Kidney glomerular epithelial cell (primary cell): ENCODE data around the gene PGAM1.
"Not testable (repeated sequence)": the region's sequence is repeated elsewhere in the genome, so short reads cannot be mapped to it uniquely, and the experiment has no call there.

Source experiments
- DNase-seq: peaks from one replicate; lab custom pipeline; 2025; lab: John Stamatoyannopoulos, UW

Gene PGAM1

DNA sequence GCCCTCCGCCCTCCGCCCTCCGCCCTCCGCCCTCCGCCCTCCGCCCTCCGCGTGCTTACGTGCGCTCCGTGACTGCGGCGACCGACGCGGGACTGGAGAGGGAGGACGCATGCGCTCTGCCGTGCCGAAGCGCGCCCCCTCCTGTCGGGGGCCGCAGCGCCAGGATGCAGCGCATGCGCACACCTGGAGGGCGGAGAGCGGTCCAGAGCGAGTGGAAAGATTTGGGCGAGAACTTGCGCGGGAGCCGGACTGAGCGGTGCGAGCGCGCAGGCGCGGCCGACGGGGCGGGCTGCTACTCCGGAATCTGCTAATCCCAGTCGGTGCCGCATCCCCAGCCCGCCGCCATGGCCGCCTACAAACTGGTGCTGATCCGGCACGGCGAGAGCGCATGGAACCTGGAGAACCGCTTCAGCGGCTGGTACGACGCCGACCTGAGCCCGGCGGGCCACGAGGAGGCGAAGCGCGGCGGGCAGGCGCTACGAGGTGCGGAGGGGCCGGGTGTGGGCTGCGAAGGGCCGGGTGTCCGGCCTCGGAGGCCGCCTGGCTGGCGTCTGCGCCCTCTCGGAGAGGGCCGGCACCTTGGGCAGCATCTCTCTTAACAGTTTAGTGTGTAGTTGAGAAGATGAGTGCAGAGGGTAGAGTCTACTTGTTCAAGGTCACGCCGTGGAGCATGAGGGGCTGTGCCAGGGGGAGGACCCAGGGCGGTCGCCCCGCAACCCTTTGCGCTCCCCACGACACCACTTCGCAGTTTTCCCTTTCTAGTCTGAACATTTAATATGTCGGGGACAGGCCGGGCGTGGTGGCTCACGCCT lies at the start of gene PGAM1:
TSS of gene PGAM1 (plus strand) at position 228 of the 812 bp plus-strand sequence. CDS start at position 345, 117 bp downstream.
- peak; percentile 97 for DNase-seq

DNA sequence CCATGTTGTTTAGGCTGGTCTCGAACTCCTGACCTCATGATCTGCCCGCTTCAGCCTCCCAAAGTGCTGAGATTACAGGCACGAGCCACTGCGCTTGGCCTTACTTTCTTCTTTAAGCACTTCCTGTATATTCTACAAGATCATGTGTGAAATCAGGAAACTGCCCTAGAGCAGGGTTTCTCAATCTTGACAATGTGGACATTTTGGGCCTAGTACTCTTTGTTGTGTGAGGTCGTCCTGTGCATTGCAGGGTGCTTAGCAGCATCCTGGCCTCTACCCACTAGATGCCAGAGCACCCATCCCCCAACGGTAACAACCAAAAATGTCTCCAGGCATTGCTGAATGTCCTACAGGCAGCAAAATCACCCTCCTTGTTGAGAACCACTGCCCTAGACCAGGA lies 49.6 kb upstream of the PGAM1 start:
- DNase-seq: no peak

- DNase-seq: no peak
These were observed 46.8 kb upstream of the PGAM1 start for GRCh38 chr10:97378933-97379921.

DNA sequence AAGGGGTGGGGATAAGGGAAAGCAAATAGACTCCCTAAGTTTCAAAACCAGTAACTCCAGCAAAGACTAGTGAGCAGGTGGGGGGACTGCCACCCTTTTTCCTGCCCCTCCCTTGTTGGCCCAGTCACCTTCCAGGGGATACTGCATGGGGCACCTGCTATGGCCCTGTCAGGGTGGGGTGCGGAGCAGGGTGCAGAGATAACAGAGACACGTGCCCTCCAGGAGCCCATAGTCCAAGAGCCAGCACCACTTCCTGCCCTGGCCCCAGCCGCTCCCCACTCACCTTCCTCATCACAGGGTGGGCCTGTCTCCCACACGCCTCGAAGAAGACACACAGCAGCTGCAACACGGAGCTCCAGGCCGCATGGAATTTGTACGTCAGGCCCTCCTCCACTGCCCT lies 45.5 kb upstream of the PGAM1 start:
- DNase-seq: no peak

DNA sequence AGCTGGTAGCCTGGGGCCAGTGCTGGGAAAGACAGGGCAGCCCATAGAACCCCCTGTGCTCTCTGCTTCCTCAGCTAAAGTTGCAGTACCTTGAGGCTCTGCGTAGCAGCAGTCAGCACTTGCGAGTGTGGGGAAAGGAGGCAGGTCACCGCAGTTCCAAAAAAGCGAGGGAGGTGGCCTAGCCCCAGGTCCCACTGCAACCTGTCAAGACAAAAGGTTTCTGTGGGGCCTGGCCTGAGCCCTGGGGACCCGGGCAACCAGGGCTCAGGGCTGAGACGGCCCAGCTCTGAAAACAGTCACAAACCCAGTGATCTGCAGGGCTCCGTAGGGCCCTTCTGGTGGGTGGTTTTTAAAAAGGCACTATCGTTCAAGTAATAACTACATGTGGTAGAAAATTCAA lies 44.4 kb upstream of the PGAM1 start:
- DNase-seq: no peak

DNA sequence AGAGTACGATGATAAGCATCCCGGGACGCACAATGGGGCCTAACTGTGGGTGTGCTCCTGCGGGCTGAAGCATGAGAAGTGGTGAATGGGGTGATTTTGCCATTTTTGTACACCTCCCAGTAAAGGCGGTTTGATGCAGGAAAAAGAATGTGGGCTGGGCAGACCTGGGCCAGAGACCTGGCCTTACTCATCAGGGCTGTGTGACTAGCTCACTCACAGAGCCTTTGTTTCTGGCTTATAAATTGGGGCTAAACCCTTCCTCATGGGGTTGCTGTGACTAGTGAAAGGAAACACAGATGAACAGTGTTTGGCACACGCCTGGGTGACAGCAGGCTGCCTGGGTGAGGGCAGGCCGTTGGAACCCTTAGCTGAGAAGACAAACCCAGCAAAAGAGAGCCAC lies 42.8 kb upstream of the PGAM1 start:
- no peak for DNase-seq

DNA sequence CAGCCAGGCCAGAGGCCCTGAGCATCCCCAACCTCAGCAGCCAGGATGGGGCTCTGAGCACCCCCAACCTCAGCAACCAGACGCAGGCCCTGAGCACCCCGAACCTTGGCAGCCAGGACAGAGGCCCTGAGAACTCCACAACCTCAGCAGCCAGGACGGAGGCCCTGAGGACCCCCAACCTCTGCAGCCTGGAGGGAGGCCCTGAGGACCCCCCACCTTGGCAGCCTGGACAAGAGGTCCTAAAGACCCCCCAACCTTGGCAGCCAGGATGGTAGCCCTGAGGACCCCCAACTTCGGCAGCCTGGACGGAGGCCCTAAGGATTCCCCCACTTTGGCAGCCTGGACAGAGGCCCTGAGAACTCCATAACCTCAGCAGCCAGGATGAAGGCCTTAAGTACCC lies 41.8 kb upstream of the PGAM1 start:
- DNase-seq: no peak

- no peak for DNase-seq
These were observed 41.4 kb upstream of the PGAM1 start for GRCh38 chr10:97384641-97385040.

- no peak for DNase-seq
These were observed 40.4 kb upstream of the PGAM1 start for GRCh38 chr10:97385565-97385964.

DNA sequence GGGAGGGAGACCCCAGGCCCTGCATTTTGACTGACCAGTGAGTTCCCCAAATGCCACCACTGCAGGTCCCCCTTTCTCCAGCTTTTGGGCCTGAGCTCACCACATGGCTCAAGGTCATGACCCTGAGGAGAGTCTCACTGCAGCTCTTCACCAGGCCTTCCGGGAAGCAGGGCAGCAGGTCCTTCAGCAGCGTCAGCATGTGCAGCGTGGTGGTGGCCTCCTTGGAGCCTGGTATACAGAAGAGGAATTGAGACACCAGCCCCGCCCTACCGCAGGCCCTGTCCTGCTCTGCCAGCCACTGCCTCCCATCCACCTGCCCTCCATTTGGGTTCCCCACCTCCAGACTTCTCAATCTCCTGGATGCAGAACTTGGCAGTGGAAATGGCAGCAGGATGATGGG lies 37.8 kb upstream of the PGAM1 start:
- no peak for DNase-seq

DNA sequence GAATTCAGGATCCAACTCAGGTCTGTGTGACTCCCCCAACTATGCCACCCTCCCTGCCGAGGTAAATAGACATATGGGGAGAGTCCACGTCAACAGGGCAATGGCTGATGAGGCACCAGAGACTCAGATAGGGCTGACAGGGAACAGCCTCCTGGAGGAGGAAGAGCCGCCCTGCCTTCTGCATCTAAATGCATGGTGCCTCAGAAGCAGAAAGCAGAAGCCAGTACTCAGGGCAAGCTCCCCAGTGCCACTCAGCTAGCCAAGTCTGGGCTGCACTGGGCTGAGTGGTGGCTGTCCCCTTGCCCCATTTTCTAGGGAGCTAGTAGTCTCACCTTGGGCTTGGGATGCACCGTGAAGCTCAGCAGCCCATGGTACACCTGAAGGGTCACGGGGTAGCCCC lies 35.9 kb upstream of the PGAM1 start:
- no peak for DNase-seq

DNA sequence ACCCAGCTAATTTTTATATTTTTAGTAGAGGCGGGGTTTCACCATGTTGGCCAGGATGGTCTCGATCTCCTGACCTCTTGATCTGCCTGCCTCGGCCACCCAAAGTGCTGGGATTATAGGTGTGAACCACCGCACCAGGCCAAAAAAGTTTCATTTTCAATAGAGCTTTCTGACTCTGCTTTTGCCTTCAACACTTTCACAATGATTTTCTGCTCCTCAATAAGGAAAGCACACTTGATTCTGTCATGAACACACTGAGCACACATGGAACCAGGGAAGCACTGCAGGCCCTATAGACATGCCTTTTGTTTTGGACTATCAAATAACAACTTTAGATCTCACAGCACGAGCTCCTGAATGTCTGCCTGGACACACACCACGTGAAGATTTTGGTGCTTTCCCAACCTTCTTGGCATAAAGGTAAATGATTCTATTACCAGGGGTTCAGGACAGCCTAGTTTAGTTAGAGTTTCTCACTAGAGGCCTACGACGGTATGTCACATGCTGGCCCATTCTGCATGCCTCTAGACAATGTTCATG lies 32.9 kb upstream of the PGAM1 start:
- no peak for DNase-seq

DNA sequence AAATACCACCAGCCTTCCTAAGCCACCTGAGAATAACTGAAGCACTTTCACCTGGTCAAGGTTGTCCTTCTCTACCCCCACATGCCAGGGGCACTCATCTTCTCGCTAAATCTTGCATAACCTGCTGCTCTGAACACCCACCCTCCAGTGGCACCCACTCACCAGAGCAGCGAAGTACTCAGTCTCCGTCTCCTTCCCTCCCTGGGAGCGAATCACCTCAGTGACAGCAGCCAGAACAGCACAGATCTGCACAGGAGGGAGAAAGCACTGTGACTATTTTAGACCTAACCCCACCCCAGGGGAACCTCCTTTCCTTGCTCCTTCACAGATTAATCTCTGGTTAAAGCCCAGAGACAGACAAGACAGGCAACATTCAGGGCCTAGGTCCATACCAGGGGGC lies 29.9 kb upstream of the PGAM1 start:
- DNase-seq: no peak

DNA sequence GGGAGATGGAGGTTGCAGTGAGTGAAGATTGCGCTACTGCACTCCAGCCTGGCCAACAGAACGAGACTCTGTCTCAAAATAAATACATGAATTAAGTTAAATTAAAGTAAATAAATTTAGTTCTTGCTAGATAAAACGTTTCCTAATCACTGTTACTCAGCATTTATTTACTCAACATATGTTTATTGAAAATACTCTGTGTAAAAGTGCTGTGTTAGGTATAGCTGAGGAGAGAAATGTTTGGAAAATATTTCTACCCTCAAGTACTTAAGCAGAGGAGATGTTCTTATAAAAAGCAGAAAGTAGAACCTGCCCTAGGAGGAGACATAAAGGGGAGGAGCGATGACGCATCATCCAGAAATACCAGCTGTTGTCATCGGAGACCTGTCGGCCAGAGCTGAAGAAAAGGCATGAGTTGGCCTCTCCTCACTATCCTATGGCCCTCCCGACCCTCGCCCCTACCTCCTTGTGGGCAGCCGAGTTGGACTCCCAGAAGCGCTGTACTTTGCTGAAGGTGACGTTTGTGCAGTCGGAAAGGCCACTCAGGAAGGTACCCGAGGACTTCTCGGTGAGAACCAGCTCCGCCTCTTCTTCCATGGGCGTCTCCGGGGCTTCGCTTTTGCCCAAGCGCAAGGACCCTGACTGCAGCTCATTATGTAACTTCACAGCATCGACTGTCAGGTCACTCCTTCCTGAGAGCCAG lies 26.0 kb upstream of the PGAM1 start:
- peak; percentile 54 for DNase-seq

- DNase-seq: peak; percentile 99
These were observed 25.1 kb upstream of the PGAM1 start, which contains the start of gene RRP12 for GRCh38 chr10:97400665-97401454. Gene RRP12, minus strand, starts transcription at chr10:97401340. Its CDS starts 109 bp downstream, at chr10:97401231.

DNA sequence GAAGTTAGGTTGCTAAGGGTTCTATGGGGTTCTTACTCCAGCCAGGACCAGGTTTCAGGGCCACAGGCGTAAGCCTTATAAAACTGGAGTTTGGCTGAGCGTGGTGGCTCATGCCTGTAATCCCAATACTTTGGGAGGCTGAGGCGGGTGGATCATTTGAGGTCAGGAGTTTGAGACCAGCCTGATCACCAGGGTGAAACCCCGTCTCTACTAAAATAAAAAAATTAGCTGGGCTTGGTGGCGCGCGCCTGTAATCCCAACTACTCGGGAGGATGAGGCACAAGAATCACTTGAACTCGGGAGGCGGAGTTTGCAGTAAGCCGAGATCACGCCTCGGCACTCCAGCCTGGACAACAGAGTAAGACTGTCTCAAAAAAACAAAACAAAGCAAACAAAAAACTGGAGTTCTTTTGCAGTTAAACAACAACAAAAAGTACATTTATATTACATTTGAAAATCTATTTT lies 24.5 kb upstream of the PGAM1 start:
- no peak for DNase-seq

- no peak for DNase-seq
These were observed 21.9 kb upstream of the PGAM1 start for GRCh38 chr10:97404044-97404443.

- DNase-seq: no peak
These were observed 19.9 kb upstream of the PGAM1 start for GRCh38 chr10:97406064-97406463.

DNA sequence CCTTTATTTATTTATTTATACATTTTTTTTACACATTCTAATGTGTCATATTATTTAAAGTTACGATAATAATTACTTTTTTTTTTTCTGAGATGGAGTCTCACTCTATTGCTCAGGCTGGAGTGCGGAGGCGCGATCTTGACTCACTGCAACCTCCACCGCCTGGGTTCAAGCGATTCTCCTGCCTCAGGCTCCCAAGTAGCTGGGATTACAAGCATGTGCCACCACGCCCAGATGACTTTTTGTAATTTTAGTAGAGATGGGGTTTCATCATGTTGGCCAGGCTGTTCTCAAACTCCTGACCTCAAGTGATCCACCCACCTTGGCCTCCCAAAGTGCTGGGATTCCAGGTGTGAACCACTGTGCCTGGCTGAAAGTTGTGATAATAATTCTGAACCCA lies 19.5 kb upstream of the PGAM1 start:
- DNase-seq: not testable (repeated sequence)

DNA sequence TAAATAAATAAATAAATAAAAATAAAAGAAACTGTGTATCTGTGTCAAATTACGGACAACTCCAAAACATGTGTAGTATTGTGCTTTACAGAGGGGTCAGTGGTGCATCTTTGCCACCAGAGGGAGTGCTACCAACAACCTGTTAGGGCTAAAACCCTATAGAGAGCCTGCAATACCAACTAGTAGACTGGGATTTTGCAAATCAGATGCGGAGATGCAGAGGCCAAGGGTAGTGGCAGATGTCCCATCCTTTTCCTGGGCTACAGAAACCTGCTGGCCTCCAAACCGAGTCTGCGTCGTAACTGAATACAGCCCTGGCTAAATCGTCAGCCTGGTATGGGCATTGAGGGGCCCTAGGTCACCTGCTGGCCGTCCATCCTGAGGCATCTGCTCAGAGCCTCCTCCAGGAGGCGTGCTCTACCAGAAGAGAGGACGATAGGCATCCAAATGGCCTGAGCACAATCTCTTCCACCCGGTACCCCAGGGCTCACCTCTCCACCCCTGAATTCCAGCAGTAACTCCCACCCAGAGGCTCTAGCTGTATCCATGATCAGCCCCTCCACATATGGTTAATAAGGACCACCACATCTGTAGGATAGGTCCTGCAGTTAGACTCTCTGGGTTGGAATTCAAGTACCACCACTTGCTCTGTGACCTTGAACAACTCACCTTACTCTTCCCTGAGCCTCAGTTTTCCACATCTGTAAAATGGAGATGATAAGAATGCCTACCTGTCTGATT lies 18.6 kb upstream of the PGAM1 start:
- DNase-seq: peak; percentile 90
